SK-N-SH treated with all-trans-retinoic acid at 6 μM for 48 hours (cell line): ENCODE measurements around the gene FZD2.

Experiments used
- ARNTL ChIP-seq: fragments of 450-650 bp; formaldehyde crosslinking; IDR thresholded peaks from 2 replicates; pipeline ENCODE4 v1.5.0; 2020; ENCODE audit warnings: low read depth, mild to moderate bottlenecking, moderate library complexity, borderline replicate concordance
- CSDC2 ChIP-seq: fragments of 250-450 bp; sonication (Bioruptor Pico); IDR thresholded peaks from 2 replicates; pipeline ENCODE4 v1.5.0; 2020; ENCODE audit warnings: mild to moderate bottlenecking, moderate library complexity
- ESRRG ChIP-seq: fragments of 250-450 bp; sonication (Bioruptor Pico); IDR thresholded peaks from 2 replicates; pipeline ENCODE4 v1.6.1; 2021; ENCODE audit warnings: mild to moderate bottlenecking
- GLIS3 ChIP-seq: fragments of 250-450 bp; sonication (Bioruptor Pico); IDR thresholded peaks from 2 replicates; pipeline ENCODE4 v1.5.0; 2020; ENCODE audit warnings: mild to moderate bottlenecking, moderate library complexity
- OSR1 ChIP-seq: fragments of 250-450 bp; sonication (Bioruptor Pico); IDR thresholded peaks from 2 replicates; pipeline ENCODE4 v1.8.0; 2022; ENCODE audit warnings: moderate library complexity, mild to moderate bottlenecking, inconsistent platforms
- PPARA ChIP-seq: fragments of 250-450 bp; sonication (Bioruptor Pico); IDR thresholded peaks from 2 replicates; pipeline ENCODE4 v1.5.0; 2020; ENCODE audit warnings: mild to moderate bottlenecking, borderline replicate concordance
- ZNF8 ChIP-seq: fragments of 450-650 bp; formaldehyde crosslinking; IDR thresholded peaks from 2 replicates; pipeline ENCODE4 v1.5.0; 2020; ENCODE audit warnings: mild to moderate bottlenecking, moderate library complexity
- TF ChIP-seq, protein P1 (sequence below): fragments of 250-450 bp; sonication (Bioruptor Pico); IDR thresholded peaks from 2 replicates; pipeline ENCODE4 v1.8.0; 2021; ENCODE audit warnings: low read depth, mild to moderate bottlenecking, moderate library complexity, borderline replicate concordance
- TF ChIP-seq, protein P2 (sequence below): fragments of 250-450 bp; sonication (Bioruptor Pico); IDR thresholded peaks from 2 replicates; pipeline ENCODE4 v1.8.0; 2020; ENCODE audit warnings: mild to moderate bottlenecking, moderate library complexity, borderline replicate concordance
- TF ChIP-seq, protein P3 (sequence below): fragments of 250-450 bp; sonication (Bioruptor Pico); IDR thresholded peaks from 2 replicates; pipeline ENCODE4 v1.5.1; 2021; ENCODE audit warnings: mild to moderate bottlenecking, moderate library complexity

DNA sequence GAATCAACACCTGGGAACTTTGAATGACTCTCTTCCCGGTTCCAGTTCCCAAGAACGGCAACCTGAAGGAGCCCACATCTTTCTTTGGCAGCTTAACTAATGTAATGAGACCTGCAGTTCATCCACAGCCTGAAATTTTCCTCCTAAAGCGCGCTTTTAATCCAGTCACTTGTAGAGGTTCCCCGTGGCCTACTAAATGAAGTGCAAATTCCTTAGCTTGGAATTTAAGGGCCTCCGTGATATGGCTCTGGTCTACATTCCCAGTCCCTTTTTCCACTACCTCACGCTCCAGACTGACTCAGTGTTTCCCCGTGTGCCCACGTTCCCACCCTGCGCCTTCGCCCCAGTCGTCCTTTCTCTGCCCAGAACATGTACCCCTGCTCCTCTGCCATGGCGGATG lies 27.2 kb downstream of the FZD2 start:
- no peak for TF ChIP-seq OSR1 (CRISPR knock-in tag)
- no peak for TF ChIP-seq GLIS3
- TF ChIP-seq, protein P1, sequence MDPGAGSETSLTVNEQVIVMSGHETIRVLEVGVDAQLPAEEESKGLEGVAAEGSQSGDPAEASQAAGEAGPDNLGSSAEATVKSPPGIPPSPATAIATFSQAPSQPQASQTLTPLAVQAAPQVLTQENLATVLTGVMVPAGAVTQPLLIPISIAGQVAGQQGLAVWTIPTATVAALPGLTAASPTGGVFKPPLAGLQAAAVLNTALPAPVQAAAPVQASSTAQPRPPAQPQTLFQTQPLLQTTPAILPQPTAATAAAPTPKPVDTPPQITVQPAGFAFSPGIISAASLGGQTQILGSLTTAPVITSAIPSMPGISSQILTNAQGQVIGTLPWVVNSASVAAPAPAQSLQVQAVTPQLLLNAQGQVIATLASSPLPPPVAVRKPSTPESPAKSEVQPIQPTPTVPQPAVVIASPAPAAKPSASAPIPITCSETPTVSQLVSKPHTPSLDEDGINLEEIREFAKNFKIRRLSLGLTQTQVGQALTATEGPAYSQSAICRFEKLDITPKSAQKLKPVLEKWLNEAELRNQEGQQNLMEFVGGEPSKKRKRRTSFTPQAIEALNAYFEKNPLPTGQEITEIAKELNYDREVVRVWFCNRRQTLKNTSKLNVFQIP (CRISPR knock-in tag): no peak
- TF ChIP-seq, protein P2, sequence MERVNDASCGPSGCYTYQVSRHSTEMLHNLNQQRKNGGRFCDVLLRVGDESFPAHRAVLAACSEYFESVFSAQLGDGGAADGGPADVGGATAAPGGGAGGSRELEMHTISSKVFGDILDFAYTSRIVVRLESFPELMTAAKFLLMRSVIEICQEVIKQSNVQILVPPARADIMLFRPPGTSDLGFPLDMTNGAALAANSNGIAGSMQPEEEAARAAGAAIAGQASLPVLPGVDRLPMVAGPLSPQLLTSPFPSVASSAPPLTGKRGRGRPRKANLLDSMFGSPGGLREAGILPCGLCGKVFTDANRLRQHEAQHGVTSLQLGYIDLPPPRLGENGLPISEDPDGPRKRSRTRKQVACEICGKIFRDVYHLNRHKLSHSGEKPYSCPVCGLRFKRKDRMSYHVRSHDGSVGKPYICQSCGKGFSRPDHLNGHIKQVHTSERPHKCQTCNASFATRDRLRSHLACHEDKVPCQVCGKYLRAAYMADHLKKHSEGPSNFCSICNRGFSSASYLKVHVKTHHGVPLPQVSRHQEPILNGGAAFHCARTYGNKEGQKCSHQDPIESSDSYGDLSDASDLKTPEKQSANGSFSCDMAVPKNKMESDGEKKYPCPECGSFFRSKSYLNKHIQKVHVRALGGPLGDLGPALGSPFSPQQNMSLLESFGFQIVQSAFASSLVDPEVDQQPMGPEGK (CRISPR knock-in tag): no peak
- TF ChIP-seq ARNTL (CRISPR knock-in tag): no peak
- no peak for TF ChIP-seq CSDC2 (CRISPR knock-in tag)
- no peak for TF ChIP-seq ZNF8 (CRISPR knock-in tag)
- no peak for TF ChIP-seq PPARA (CRISPR knock-in tag)
- no peak for TF ChIP-seq ESRRG
- TF ChIP-seq, protein P3, sequence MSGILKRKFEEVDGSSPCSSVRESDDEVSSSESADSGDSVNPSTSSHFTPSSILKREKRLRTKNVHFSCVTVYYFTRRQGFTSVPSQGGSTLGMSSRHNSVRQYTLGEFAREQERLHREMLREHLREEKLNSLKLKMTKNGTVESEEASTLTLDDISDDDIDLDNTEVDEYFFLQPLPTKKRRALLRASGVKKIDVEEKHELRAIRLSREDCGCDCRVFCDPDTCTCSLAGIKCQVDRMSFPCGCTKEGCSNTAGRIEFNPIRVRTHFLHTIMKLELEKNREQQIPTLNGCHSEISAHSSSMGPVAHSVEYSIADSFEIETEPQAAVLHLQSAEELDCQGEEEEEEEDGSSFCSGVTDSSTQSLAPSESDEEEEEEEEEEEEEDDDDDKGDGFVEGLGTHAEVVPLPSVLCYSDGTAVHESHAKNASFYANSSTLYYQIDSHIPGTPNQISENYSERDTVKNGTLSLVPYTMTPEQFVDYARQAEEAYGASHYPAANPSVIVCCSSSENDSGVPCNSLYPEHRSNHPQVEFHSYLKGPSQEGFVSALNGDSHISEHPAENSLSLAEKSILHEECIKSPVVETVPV: no peak
